ENCODE measurements around the gene PHIP.

DNA sequence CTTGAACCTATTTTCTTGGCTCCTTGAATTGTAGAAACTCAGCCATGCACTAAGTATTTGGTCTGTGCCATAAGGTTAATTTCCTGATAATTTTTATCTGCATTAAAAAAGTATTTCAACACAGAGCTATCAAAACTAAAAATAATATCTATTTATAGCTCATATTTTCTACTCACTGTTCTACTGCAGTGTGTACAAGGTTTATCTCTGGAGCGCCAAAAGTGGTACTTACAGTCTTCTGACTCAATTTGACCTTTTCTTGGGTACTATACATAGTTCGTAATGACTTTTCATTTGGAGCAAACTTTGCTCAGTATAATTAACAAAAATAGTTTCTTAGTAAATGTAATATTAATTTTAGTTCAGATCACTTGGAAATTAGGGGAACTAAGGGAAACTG, 141.5 kb downstream of the PHIP start:
- TF ChIP-seq, protein P1, sequence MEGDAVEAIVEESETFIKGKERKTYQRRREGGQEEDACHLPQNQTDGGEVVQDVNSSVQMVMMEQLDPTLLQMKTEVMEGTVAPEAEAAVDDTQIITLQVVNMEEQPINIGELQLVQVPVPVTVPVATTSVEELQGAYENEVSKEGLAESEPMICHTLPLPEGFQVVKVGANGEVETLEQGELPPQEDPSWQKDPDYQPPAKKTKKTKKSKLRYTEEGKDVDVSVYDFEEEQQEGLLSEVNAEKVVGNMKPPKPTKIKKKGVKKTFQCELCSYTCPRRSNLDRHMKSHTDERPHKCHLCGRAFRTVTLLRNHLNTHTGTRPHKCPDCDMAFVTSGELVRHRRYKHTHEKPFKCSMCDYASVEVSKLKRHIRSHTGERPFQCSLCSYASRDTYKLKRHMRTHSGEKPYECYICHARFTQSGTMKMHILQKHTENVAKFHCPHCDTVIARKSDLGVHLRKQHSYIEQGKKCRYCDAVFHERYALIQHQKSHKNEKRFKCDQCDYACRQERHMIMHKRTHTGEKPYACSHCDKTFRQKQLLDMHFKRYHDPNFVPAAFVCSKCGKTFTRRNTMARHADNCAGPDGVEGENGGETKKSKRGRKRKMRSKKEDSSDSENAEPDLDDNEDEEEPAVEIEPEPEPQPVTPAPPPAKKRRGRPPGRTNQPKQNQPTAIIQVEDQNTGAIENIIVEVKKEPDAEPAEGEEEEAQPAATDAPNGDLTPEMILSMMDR (IDR thresholded peaks at IDR 0.05; ENCODE audit: low read length) = no peak
- TF ChIP-seq EZH2 (optimal IDR thresholded peaks at IDR 0.05; ENCODE audit: low read depth, low read length) = no peak
